GM20431 (cell line): ENCODE measurements around the gene ADAMTS5.

Source experiments
- in situ Hi-C: fragments of 300-500 bp; cut with MseI, MboI; formaldehyde crosslinking; loops from one replicate; pipeline ENCODE4 v1.15.0; 2020; ENCODE audit warnings: low sequenced_read_pairs; ENCODE audit not compliant: unreplicated experiment

ADAMTS5 gene

DNA sequence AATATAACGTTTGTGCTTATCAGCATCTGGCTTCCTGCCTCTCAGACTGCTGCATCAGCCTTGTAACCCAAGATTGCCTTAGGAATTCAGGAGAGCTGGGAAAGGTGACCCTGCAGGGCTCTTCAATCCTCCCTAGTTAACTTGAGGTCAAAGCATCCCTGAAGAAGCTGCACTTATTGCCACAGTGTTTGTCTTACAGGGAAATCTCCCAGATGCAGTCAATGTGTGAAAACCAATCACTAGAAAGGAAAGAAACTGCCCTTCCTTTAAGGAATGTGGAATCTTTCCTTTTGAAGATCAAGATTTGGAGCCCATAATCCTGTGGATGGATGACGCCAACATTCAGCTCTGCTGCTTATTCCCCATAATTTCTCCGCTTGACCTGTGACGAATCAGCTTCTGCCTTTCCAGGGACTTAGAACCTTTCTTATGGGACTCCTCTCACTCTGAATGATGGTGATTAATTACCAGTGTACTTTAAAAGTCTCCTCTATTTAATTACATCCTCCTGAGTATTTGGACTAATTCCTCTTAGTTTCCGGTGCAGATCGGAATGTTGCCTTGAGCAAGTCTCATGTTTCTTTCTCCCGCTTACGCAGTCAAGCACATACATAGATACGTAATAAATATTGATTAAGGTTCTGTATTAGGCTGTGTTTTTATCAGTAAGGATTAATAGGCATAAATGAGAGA, 14.4 kb downstream of the ADAMTS5 start:
- in situ Hi-C loops: no loop called here

DNA sequence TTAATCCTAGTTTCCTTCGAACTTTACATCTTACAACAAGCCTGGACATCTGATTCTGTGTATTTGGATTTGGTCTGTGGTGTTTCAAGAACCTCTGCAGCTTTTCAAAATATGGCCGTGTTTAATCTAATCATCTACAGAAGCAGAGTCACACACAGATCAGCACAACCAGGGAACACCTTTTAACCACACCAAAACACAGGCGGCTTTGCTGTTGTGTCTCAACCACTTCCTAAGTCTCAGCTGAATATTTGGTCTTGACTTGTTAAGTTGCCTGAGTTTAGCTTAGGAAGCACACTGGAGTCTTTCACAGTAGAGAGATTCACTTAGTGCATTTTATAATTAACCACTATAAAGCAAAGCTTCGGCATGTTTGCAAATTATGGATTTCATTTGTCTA, 17.1 kb downstream of the ADAMTS5 start:
- in situ Hi-C loops: no loop called here

DNA sequence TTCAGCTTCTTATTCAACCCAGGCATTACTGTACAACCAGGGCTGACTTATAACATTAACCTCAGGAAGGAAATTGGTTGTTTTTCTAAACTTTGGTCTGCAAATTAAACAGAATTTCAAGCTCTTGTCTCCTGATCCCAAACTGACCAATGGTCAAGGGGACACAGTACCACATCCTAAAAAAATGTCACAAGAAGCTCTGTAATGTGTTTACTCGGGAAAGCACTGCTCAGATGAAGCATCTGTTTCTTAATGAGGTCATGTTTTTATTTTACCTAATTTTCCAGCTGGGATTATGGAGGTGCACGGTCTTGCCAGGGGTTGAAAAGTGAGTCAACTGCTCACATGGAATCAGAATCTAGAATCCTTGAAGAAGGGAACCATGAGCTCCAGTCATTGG, 18.7 kb downstream of the ADAMTS5 start:
- in situ Hi-C loops: no loop called here

- in situ Hi-C loops: no loop called here
These were observed 20.0 kb downstream of the ADAMTS5 start for GRCh38 chr21:26946744-26947446.

DNA sequence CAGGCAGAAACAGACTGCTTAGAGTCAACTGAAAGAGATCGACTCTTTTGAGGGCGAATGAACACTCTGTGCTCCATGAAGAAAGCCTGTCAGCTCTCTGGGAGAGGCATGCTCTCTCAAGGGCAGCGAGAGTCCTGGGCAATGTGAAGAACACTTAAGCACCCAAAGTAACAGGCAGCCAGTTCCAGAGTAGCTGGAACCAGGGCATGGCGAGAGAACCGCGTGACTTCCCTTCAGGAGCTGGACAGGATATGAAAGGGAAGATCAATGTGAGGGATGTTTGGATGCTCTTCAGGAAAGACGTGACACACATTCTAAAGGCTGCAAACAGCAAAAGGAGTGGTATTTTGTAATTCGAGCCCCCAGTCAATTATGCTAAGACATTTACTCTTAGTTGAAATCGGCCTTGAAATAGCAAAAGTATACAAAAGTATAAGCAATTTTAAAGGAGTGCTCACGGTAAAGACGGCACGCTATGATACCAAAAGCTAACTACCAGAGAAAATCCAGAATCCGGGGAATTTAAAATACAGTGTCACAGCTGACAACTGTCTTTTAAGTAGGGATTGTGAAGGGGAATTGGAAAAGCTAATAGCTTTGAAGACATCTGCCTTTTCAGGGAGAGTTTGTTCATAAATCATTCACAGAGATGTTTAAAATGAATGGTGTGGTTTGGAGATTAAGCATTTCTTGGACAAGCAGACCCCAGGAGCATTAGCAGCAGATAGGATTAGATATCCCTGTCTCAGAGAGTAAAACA, 20.8 kb downstream of the ADAMTS5 start:
- in situ Hi-C loops: no loop called here

GRCh38 chr21:26943921-26944320, 23.0 kb downstream of the ADAMTS5 start:
- in situ Hi-C loops: no loop called here

DNA sequence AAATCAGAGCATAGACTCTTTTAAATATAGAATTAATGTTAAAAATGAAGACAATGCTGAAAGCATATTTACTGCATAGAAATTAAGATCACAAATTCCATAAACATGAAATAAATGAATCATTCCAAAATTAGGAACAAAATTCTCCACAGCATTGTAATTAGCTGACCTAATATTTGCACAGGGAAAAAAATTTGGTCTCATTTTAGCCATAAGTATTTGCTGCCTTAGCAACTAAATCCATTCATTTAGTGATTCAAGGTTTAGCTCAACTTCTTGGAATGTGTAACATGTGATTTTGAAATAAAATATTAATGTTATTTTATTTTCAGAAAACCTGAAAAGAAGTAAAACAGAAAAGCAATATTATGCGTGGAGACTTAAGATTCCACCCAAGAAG, 25.5 kb downstream of the ADAMTS5 start:
- in situ Hi-C loops: no loop called here

DNA sequence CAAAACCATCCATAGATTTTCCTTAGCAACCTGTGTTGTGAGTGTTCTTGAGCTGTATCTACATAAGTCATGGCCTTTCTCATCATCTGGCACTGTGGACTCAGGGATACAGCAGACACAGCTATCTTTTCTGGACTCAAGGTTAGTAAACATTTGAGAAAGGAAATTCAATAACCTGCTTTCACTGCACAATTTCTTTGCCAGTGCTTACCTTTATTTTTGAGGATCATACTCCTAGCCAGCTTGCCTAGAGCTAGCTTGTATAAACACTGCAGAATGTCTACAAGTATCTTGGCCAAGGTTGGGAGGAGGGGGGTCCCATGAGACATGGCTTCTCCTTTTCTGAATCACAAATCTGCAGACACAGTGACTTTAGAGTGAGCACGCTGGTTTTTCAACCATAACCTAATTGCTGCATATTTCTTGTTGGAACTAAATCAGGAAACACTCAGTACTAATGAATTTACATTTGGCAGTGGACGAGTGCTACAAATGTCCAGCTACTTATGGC, 27.2 kb downstream of the ADAMTS5 start:
- in situ Hi-C loops: no loop called here

- in situ Hi-C loops: no loop called here
These were observed 30.2 kb downstream of the ADAMTS5 start for GRCh38 chr21:26936641-26937040.

- in situ Hi-C loops: no loop called here
These were observed 30.9 kb downstream of the ADAMTS5 start for GRCh38 chr21:26935977-26936376.

- in situ Hi-C loops: no loop called here
These were observed 32.5 kb downstream of the ADAMTS5 start for GRCh38 chr21:26934383-26934782.

- in situ Hi-C loops: no loop called here
These were observed 33.4 kb downstream of the ADAMTS5 start for GRCh38 chr21:26933448-26933847.

- in situ Hi-C loops: no loop called here
These were observed 41.3 kb downstream of the ADAMTS5 start for GRCh38 chr21:26925636-26926035.

DNA sequence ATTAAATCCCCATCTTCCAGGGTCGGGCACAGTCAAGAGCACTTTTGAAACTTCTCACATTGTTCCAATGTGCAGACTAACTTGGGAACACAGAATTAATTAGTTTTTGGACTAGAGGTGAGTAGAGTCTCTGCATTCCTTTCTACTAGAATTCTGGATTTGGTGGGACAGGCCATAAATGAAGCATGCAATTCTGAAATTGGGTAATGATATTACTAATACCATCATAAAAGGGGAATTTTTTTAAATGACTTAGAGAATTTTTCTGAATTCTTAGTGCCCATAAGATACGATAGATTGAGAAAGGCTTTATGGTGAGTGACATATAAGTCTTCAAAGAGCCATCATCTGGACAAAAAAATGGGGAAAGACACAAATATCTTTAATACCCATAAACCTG, 41.8 kb downstream of the ADAMTS5 start:
- in situ Hi-C loops: no loop called here

GRCh38 chr21:26923986-26924385, 42.9 kb downstream of the ADAMTS5 start:
- in situ Hi-C loops: no loop called here

GRCh38 chr21:26920055-26920454, 46.8 kb downstream of the ADAMTS5 start:
- in situ Hi-C loops: no loop called here

DNA sequence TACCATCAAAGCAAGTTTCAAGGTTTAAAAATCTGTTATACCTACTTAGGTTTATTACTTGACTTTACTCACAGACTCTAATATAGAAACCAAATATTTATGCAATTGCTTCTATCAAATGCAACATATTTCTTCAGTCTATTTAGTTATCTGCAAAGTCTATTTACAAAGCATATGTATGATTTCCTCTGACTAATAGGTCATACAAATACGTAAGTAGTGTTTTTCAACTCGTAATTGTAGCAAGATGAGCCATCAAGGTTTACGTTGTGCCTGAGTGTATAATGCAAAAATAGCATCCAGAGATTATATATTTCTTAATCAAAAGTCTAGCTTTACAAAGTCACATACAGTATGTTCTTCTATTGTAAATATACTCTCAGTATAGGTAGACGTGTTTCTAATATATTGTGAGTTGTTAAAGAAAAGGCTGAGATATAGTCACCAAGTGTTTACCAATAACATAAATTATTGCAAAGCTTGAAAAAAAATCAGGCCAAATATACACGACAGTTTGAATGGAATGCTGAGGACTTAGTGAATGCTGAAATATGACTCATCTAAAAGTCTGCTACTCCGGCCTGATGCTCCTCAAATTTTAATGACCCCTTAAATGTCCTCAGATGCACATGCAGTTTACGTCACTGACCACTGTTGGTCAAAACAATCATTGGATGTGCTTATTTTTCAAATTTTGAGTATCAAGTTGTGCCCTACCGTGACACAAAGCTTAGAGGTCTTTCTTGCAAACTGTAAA, 48.4 kb downstream of the ADAMTS5 start:
- in situ Hi-C loops: no loop called here

DNA sequence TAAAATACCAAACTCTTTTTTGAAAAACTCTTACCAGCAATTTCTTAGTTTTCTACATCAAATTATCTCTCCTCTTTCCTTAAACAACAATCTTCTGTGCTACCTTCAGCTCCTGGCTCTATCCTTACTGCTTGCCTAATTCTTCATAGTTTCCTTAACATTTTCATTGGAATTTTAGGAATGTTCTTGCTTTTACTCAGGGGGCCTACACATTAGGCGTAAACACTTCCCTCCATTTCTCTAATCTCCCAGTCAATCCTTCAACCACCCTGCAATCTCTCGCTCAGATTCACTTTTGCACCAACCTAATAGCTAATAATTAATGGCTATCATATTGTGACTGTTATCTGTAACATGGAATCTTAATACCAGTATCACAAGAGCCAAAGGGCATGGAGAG, 50.1 kb downstream of the ADAMTS5 start:
- in situ Hi-C loops: no loop called here

- in situ Hi-C loops: no loop called here
These were observed 52.3 kb downstream of the ADAMTS5 start for GRCh38 chr21:26914557-26914956.

GRCh38 chr21:26912466-26912865, 54.4 kb downstream of the ADAMTS5 start:
- in situ Hi-C loops: no loop called here
